Small intestine (tissue), 7 donors: ENCODE results near the gene SOX18. TPM values are rescaled to one million over a fixed set of nuclear protein-coding genes. Genes with fewer than 3 reads are reported as not detected.

Experiments
- DNase-seq, 2 donors: peaks; one replicate each; pipeline versions ENCODE4 v3.0.0 to v3.0.0-alpha.2; 2013
- FAIRE-seq: peaks from 2 replicates; lab custom pipeline; 2012; peaks lifted over from hg19 to GRCh38; lab: Jason Lieb, UNC
- H3K27ac ChIP-seq, 3 donors: one replicate each; pipeline ENCODE4 v1.5.1; 2013; ENCODE audit warnings: low read length in 2 of 3, mild to moderate bottlenecking in 2 of 3, control low read depth in 1 of 3, inconsistent platforms in 1 of 3, low read depth in 1 of 3, moderate library complexity in 1 of 3
- H3K27me3 ChIP-seq, 3 donors: one replicate each; pipeline ENCODE4 v1.6.1; 2013; ENCODE audit warnings: low read length in 3 of 3, inconsistent platforms in 1 of 3; ENCODE audit not compliant: control insufficient read depth in 3 of 3, insufficient read depth in 3 of 3
- H3K36me3 ChIP-seq, 3 donors: one replicate each; pipeline ENCODE4 v1.6.1; 2013; ENCODE audit warnings: low read length in 3 of 3, inconsistent platforms in 1 of 3, low read depth in 1 of 3, mild to moderate bottlenecking in 1 of 3, moderate library complexity in 1 of 3; ENCODE audit not compliant: control insufficient read depth in 3 of 3, insufficient read depth in 2 of 3
- H3K4me1 ChIP-seq, 3 donors: one replicate each; pipeline ENCODE4 v1.6.1; 2013; ENCODE audit warnings: low read length in 2 of 3, inconsistent platforms in 1 of 3, low read depth in 1 of 3, mild to moderate bottlenecking in 1 of 3, moderate library complexity in 1 of 3; ENCODE audit not compliant: control insufficient read depth in 3 of 3, insufficient read depth in 2 of 3
- H3K4me3 ChIP-seq, 3 donors: one replicate each; pipeline ENCODE4 v1.5.1; 2013; ENCODE audit warnings: low read length in 3 of 3, control low read depth in 1 of 3, inconsistent platforms in 1 of 3, low read depth in 1 of 3, mild to moderate bottlenecking in 1 of 3, moderate library complexity in 1 of 3
- H3K9me3 ChIP-seq, 2 donors: one replicate each; pipeline ENCODE4 v1.6.1; 2013; ENCODE audit warnings: low read depth in 1 of 2, low read length in 1 of 2; ENCODE audit not compliant: control insufficient read depth in 2 of 2, insufficient read depth in 1 of 2
- WGBS, 3 donors: extraction: QIAGEN DNeasy Blood & Tissue Kit; methylation state at CpG; one replicate each; pipeline ENCODE4 v1.1.7; 2013; 5-methylcytosine and 5-hydroxymethylcytosine counted together
- polyA plus RNA-seq, 4 donors: library from polyadenylated mRNA; stranded (reverse) in 3 of 4; unstranded in 1 of 4; fragments of 200-250 nt in 3 of 4; fragments of 120-200 nt in 1 of 4; gene quantifications; one replicate each; pipeline versions ENCODE4 v1.2.1 to v1.2.3, GENCODE V29; 2013
- donor health status: healthy with polysubstance abuse.
- donor health status: control.
- donor health status: control.
- donor health status: Bipolar disorder and iron deficiency.
- donor health status: healthy.

SOX18 gene
- polyA plus RNA-seq, 4 donors: 0.67 to 26.8 (median 2.9) TPM

- WGBS, 3 donors: 3 to 4% (median 4%) methylated on average over 44 to 101 of the region's 101 CpGs
- Histone ChIP-seq H3K27ac (no peak overlapping the region), H3K4me3 (peak overlapping the region in 1 of 3 donors; percentile 36), H3K27me3 (peaks cover 28 to 85% (median 42%) of the 10 kb centered on the region in 3 donors), H3K36me3 (peaks cover 0 to 2% (median 0%) of the 10 kb centered on the region in 3 donors), H3K9me3 (no peaks in the 10 kb centered on the region), H3K4me1 (peaks cover 0 to 3% (median 3%) of the 10 kb centered on the region in 3 donors)
- FAIRE-seq (no peak), DNase-seq (no peak)
These were observed 916 bp downstream of the SOX18 start for GRCh38 chr20:64048402-64049044.

DNA sequence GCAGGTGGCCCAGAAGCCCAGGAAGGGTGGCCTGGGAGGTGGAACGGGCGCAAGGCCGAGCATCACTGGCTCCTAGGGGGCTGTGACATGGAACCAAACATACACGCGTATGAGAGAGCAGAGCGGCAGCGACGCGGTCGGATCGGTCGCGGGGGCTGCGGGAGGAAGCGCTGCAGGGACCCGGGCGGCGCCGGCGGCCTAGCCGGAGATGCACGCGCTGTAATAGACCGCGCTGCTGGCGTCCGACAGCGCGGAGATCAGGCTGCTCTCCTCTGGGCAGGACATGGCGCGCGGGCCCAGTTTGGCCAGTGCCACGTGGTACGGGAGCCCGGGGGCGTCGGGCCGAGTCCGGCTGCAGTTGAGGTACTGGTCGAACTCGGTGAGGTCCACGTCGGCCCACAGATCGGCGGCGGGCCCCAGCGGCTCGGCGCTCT is 1.5 kb downstream of the SOX18 start:
- no peak overlapping the region for H3K27ac ChIP-seq
- no peaks in the 10 kb centered on the region for H3K9me3 ChIP-seq
- H3K4me1 ChIP-seq: peaks cover 0 to 3% (median 3%) of the 10 kb centered on the region in 3 donors
- peaks cover 0 to 2% (median 0%) of the 10 kb centered on the region in 3 donors for H3K36me3 ChIP-seq
- peak overlapping the region in 2 of 3 donors; percentile 13 to 36 for H3K4me3 ChIP-seq
- 10 to 14% (median 10%) methylated on average over 34 to 49 of the region's 49 CpGs for WGBS, 3 donors
- no peak for DNase-seq
- H3K27me3 ChIP-seq: peaks cover 28 to 85% (median 42%) of the 10 kb centered on the region in 3 donors
- no peak for FAIRE-seq

GRCh38 chr20:64047046-64047389 is 2.4 kb downstream of the SOX18 start:
- peak overlapping the region in 1 of 3 donors; percentile 61 for H3K27ac ChIP-seq
- FAIRE-seq (no peak), DNase-seq (no peak)
- peaks cover 25 to 81% (median 38%) of the 10 kb centered on the region in 3 donors for H3K27me3 ChIP-seq
- H3K36me3 ChIP-seq: peaks cover 0 to 2% (median 0%) of the 10 kb centered on the region in 3 donors
- peak overlapping the region in 2 of 3 donors; percentile 13 to 17 for H3K4me3 ChIP-seq
- 78 to 90% (median 82%) methylated on average over 8 of the region's 8 CpGs for WGBS, 3 donors
- peaks cover 0 to 7% (median 3%) of the 10 kb centered on the region in 3 donors for H3K4me1 ChIP-seq
- no peaks in the 10 kb centered on the region for H3K9me3 ChIP-seq

- 35 to 62% (median 43%) methylated on average over 11 of the region's 11 CpGs for WGBS, 3 donors
- Histone ChIP-seq H3K9me3 (no peaks in the 10 kb centered on the region), H3K36me3 (peaks cover 0 to 2% (median 0%) of the 10 kb centered on the region in 3 donors), H3K27me3 (peaks cover 25 to 81% (median 38%) of the 10 kb centered on the region in 3 donors), H3K4me3 (no peak overlapping the region), H3K27ac (peak overlapping the region in 1 of 3 donors; percentile 32), H3K4me1 (peaks cover 0 to 7% (median 3%) of the 10 kb centered on the region in 3 donors)
- FAIRE-seq (no peak), DNase-seq (no peak)
These were observed 4.0 kb downstream of the SOX18 start for GRCh38 chr20:64045346-64046011.

- H3K27ac ChIP-seq: peak overlapping the region in 1 of 3 donors; percentile 32
- H3K4me1 ChIP-seq: peaks cover 0 to 5% (median 3%) of the 10 kb centered on the region in 3 donors
- no peaks in the 10 kb centered on the region for H3K9me3 ChIP-seq
- 55 to 64% (median 61%) methylated on average over 14 of the region's 14 CpGs for WGBS, 3 donors
- FAIRE-seq (no peak), DNase-seq (no peak)
- peaks cover 0 to 2% (median 0%) of the 10 kb centered on the region in 3 donors for H3K36me3 ChIP-seq
- H3K4me3 ChIP-seq: no peak overlapping the region
- H3K27me3 ChIP-seq: peaks cover 24 to 81% (median 34%) of the 10 kb centered on the region in 3 donors
These were observed 4.8 kb downstream of the SOX18 start for GRCh38 chr20:64044484-64045247.

GRCh38 chr20:64043768-64044167 is 5.7 kb downstream of the SOX18 start:
- no peak for FAIRE-seq
- peaks cover 18 to 86% (median 34%) of the 10 kb centered on the region in 3 donors for H3K27me3 ChIP-seq
- WGBS, 3 donors: 75 to 85% (median 77%) methylated on average over 9 of the region's 9 CpGs

DNA sequence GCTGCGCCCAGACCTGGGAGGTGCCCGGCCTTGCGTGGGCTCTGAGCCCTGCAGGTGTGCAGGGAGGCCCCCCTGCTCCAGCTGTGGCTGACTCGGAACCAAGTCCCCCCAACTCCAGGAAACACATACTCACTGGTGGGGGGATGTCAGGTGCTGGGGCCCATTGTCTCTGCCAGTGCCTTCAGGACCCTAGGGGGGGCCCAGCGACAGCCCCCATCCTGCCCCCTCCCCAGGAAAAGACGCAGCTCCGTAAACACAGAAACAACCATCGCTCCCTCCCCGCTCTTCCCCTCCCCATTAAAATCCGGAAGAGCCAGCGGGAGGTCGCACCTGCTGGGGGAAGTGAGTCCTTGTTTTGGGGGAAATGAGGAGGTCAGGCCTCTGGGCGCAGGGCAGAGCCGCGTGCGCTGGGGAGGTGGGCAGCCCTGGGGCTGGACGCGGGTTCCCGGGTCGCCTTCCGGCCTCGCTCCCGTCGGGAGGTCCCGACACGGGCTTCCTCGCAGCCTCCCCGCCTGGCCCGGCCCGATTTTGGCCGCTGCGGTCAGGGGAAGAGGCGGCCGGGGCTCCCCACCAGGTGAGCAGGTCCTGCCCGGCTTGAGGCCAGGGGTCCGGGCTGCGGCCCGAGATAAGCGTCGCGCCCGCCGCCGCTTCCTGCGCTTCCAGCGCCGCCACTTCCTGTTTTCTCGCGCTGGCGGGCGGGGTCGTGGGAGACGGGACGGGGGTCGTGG is 7.2 kb downstream of the SOX18 start:
- Histone ChIP-seq H3K27ac (peak overlapping the region in 1 of 3 donors; percentile 62), H3K4me3 (peak overlapping the region; percentile 3 to 24 (median 17)), H3K27me3 (peaks cover 6 to 86% (median 26%) of the 10 kb centered on the region in 3 donors), H3K36me3 (no peaks in the 10 kb centered on the region), H3K9me3 (no peaks in the 10 kb centered on the region), H3K4me1 (peaks cover 0 to 9% (median 3%) of the 10 kb centered on the region in 3 donors)
- DNase-seq: no peak
- no peak for FAIRE-seq
- 2 to 3% (median 3%) methylated on average over 40 to 55 of the region's 55 CpGs for WGBS, 3 donors

More at GRCh38 chr20:64043768-64044167, 5.7 kb downstream of the SOX18 start:
- Histone ChIP-seq H3K9me3 (no peaks in the 10 kb centered on the region), H3K4me1 (peaks cover 0 to 9% (median 3%) of the 10 kb centered on the region in 3 donors), H3K27ac (no peak overlapping the region), H3K4me3 (no peak overlapping the region), H3K36me3 (peaks cover 0 to 2% (median 0%) of the 10 kb centered on the region in 3 donors)
- no peak for DNase-seq
